ENCODE measurements around the gene IL4R. TPM values are rescaled to one million over a fixed set of nuclear protein-coding genes. Genes with fewer than 3 reads are reported as not detected.

IL4R gene
- 34.5 and 35.9 TPM in 2 replicates for total RNA-seq
- long read RNA-seq, partial matches to known transcripts = 0 of 7 reads
- long read RNA-seq, other reads (novel, unspliced or antisense) = 7 of 7 reads

- H3K36me3 Mint-ChIP-seq (ENCODE audit: unreplicated experiment) = no peaks in the 10 kb centered on the region
- H3K4me3 Mint-ChIP-seq (ENCODE audit: unreplicated experiment) = peak within 1 kb of the TSS; percentile 86
- no peak for TF ChIP-seq CTCF (IDR thresholded peaks at IDR 0.05)
- DNase-seq (ENCODE audit: extremely low spot score, unreplicated experiment) = no peak
- peaks cover 43% of the 10 kb centered on the region for H3K4me1 Mint-ChIP-seq (ENCODE audit: unreplicated experiment)
- peak within 1 kb of the TSS; percentile 90 for H3K27ac Mint-ChIP-seq (ENCODE audit: unreplicated experiment)
- H3K9me3 Mint-ChIP-seq (ENCODE audit: unreplicated experiment) = no peaks in the 10 kb centered on the region
- H3K27me3 Mint-ChIP-seq (ENCODE audit: unreplicated experiment) = no peaks in the 10 kb centered on the region
Measured at GRCh38 chr16:27313422-27314160, at the start of gene IL4R. Gene IL4R (plus strand): TSS chr16:27313974. CDS start chr16:27340204, 26,230 bp downstream.

GRCh38 chr16:27264151-27264550, 49.6 kb upstream of the IL4R start:
- no peaks in the 10 kb centered on the region for H3K36me3 Mint-ChIP-seq (ENCODE audit: unreplicated experiment)
- no peaks in the 10 kb centered on the region for H3K27me3 Mint-ChIP-seq (ENCODE audit: unreplicated experiment)
- peaks cover 9% of the 10 kb centered on the region for H3K4me1 Mint-ChIP-seq (ENCODE audit: unreplicated experiment)
- no peak for DNase-seq (ENCODE audit: extremely low spot score, unreplicated experiment)
- H3K9me3 Mint-ChIP-seq (ENCODE audit: unreplicated experiment) = no peaks in the 10 kb centered on the region
- TF ChIP-seq CTCF (IDR thresholded peaks at IDR 0.05) = no peak
- H3K4me3 Mint-ChIP-seq (ENCODE audit: unreplicated experiment) = no peak overlapping the region
- H3K27ac Mint-ChIP-seq (ENCODE audit: unreplicated experiment) = no peak overlapping the region

- H3K4me1 Mint-ChIP-seq (ENCODE audit: unreplicated experiment) = peaks cover 9% of the 10 kb centered on the region
- no peaks in the 10 kb centered on the region for H3K27me3 Mint-ChIP-seq (ENCODE audit: unreplicated experiment)
- H3K4me3 Mint-ChIP-seq (ENCODE audit: unreplicated experiment) = no peak overlapping the region
- H3K9me3 Mint-ChIP-seq (ENCODE audit: unreplicated experiment) = no peaks in the 10 kb centered on the region
- H3K36me3 Mint-ChIP-seq (ENCODE audit: unreplicated experiment) = no peaks in the 10 kb centered on the region
- DNase-seq (ENCODE audit: extremely low spot score, unreplicated experiment) = peak; percentile 6
- H3K27ac Mint-ChIP-seq (ENCODE audit: unreplicated experiment) = no peak overlapping the region
- TF ChIP-seq CTCF (IDR thresholded peaks at IDR 0.05) = no peak
Measured at GRCh38 chr16:27265982-27266381, 47.8 kb upstream of the IL4R start.

GRCh38 chr16:27267037-27267677, 46.6 kb upstream of the IL4R start:
- H3K4me1 Mint-ChIP-seq (ENCODE audit: unreplicated experiment) = peaks cover 9% of the 10 kb centered on the region
- H3K9me3 Mint-ChIP-seq (ENCODE audit: unreplicated experiment) = no peaks in the 10 kb centered on the region
- no peaks in the 10 kb centered on the region for H3K36me3 Mint-ChIP-seq (ENCODE audit: unreplicated experiment)
- H3K27me3 Mint-ChIP-seq (ENCODE audit: unreplicated experiment) = no peaks in the 10 kb centered on the region
- peak overlapping the region; percentile 89 for H3K4me3 Mint-ChIP-seq (ENCODE audit: unreplicated experiment)
- DNase-seq (ENCODE audit: extremely low spot score, unreplicated experiment) = no peak
- TF ChIP-seq CTCF (IDR thresholded peaks at IDR 0.05) = no peak
- H3K27ac Mint-ChIP-seq (ENCODE audit: unreplicated experiment) = no peak overlapping the region
